BJ (cell line): ENCODE measurements around the gene LSM3. TPM values are rescaled to one million over a fixed set of nuclear protein-coding genes. Genes with fewer than 3 reads are reported as not detected.

ENCODE experiments used
- CTCF ChIA-PET: fragments of 350-600 bp; formaldehyde crosslinking; extraction: SDS; loops from one replicate; lab custom pipeline; 2021; ENCODE audit warnings: antibody characterized with exemption, inconsistent platforms; lab: Yijun Ruan, JAX
- POLR2A ChIA-PET: fragments of 300-600 bp; sonication (Branson Sonifier 250); formaldehyde crosslinking; extraction: SDS; loops from one replicate; lab custom pipeline; 2021; ENCODE audit warnings: antibody characterized with exemption; lab: Charles Lee
- DNase-seq: peaks from one replicate; pipeline ENCODE4 v3.0.0-alpha.2; 2011; ENCODE audit warnings: low read depth
- H3K27me3 ChIP-seq: 2 replicates; pipeline ENCODE4 v1.6.0; 2011; ENCODE audit warnings: low read length; ENCODE audit not compliant: control insufficient read depth, insufficient read depth
- H3K36me3 ChIP-seq: 2 replicates; pipeline ENCODE4 v1.5.1; 2011; ENCODE audit warnings: low read length; ENCODE audit not compliant: control insufficient read depth, insufficient read depth
- H3K4me3 ChIP-seq: 2 replicates; pipeline ENCODE4 v1.5.1; 2011; ENCODE audit warnings: low read depth, mild to moderate bottlenecking, control low read depth, low read length
- CTCF ChIP-seq: IDR thresholded peaks from 2 replicates; pipeline ENCODE4 v1.5.1; 2011; ENCODE audit warnings: low read depth, mild to moderate bottlenecking, control low read depth, inconsistent platforms, low read length, moderate library complexity; ENCODE audit not compliant: insufficient read depth
- polyA plus RNA-seq: library from polyadenylated mRNA; depleted of rRNA; stranded (reverse); fragments of >200 nt; gene quantifications from 2 replicates; pipeline ENCODE4 v1.2.3, GENCODE V29; 2011

Gene LSM3
- polyA plus RNA-seq, 1 experiment = 2.7 TPM

GRCh38 chr3:14199641-14200040 lies 21.0 kb downstream of the LSM3 start:
- Histone ChIP-seq H3K36me3 (no peaks in the 10 kb centered on the region), H3K27me3 (no peaks in the 10 kb centered on the region), H3K4me3 (no peak overlapping the region)
- TF ChIP-seq CTCF = no peak
- ChIA-PET POLR2A (interaction anchor here (1.6 kb wide), 1 partner anchor 21 kb away, joined by 10 read pairs; the partner anchor contains the start of genes LSM3 and XPC), CTCF (interaction anchor here (1.1 to 7.2 kb wide), 7 partner anchors 9 to 349 kb away, joined by 4 to 93 read pairs (median 11); no protein-coding TSS in a partner anchor)
- no peak for DNase-seq

DNA sequence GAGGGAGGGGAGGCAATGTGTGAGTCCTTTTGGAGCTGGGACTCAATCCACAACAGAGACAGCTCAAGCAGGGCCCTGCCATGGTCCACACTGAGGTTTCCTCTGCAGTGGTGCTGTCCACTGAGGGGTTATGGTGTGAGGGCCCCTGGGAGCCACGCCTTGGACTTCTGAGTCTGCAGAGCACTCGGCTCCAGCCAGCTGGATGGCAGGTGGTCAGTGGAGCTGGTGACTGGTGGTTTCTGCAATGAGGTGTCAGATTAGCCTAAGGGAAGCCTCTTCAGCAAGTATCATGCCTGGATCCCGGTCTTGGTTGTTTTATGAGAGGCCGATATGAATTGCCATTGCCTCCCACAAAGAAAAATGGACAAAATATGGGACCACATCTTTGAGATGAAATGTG lies 21.7 kb downstream of the LSM3 start:
- no peak for TF ChIP-seq CTCF
- POLR2A ChIA-PET = no interaction called here
- DNase-seq = no peak
- Histone ChIP-seq H3K27me3 (no peaks in the 10 kb centered on the region), H3K36me3 (no peaks in the 10 kb centered on the region), H3K4me3 (no peak overlapping the region)
- CTCF ChIA-PET = interaction anchor here (1.1 to 7.2 kb wide), 9 partner anchors 9 to 349 kb away, joined by 4 to 93 read pairs (median 9); partner anchors contain the start of genes CHCHD4 and TMEM43

DNA sequence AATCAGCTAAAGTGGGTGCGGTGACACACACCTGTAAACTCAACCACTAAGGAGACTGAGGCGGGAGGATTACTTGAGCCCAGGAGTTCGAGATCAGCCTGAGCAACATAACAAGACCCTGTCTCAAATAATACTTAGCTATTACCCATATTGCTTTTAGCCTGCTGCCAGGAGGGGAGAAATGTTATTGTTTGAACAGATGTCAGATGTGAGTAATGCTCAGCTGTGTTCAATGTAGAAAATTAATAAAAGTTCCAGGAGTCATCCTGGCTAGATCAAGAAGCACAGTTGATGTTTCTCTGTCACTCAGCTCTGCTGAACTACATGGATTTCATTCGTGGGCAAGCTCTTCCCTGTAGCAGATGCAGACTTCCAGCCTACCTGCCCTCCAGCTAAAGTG lies 22.2 kb downstream of the LSM3 start:
- H3K36me3 ChIP-seq = no peaks in the 10 kb centered on the region
- POLR2A ChIA-PET = no interaction called here
- TF ChIP-seq CTCF = no peak

GRCh38 chr3:14201940-14202684 lies 23.5 kb downstream of the LSM3 start:
- CTCF ChIA-PET = interaction anchor here (1.1 to 7.2 kb wide), 16 partner anchors 9 to 347 kb away, joined by 4 to 93 read pairs (median 8); partner anchors contain the start of genes CHCHD4 and TMEM43
- DNase-seq = no peak
- Histone ChIP-seq H3K4me3 (no peak overlapping the region), H3K36me3 (no peaks in the 10 kb centered on the region), H3K27me3 (no peaks in the 10 kb centered on the region)
- TF ChIP-seq CTCF = no peak
- POLR2A ChIA-PET = no interaction called here

More for the DNA sequence above, 22.2 kb downstream of the LSM3 start:
- no peak overlapping the region for H3K4me3 ChIP-seq
- CTCF ChIA-PET = interaction anchor here (0.7 to 7.2 kb wide), 11 partner anchors 10 to 348 kb away, joined by 3 to 93 read pairs (median 8); partner anchors contain the start of genes CHCHD4 and TMEM43
- DNase-seq = no peak
- no peaks in the 10 kb centered on the region for H3K27me3 ChIP-seq

DNA sequence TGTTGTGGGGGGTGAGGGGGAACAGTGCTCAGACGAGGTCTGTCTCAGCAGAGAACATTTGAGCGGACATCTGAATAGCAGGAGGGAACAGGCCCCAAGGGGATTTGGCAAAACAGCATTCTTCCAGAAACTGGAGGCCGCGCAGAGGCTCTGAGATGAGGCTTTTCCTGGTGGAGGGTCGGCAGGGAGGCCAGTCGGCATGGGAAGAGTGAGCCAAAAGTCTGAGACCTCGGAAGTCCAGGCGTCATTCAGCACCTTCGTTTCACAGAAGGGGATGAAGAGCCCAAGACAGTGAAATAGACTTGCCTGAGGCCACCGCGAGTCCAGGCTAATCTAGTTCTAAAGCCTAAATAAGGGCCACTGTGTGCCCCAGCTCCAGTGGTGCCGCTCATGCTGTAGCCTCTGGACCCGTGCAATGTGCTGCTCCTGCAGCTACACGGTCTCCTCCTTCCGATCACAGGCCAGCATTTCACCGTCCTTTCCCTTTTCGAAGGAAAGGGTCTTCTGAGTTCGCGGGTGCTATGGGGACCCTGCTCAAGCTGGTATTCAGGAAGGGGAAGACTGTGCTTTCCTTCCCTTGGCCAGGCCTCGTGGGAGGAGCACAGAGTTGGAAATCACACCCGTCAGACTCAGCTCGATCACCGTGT lies 24.4 kb downstream of the LSM3 start:
- no peak overlapping the region for H3K4me3 ChIP-seq
- TF ChIP-seq CTCF = no peak
- CTCF ChIA-PET = interaction anchor here (0.6 to 7.2 kb wide), 54 partner anchors 9 to 434 kb away, joined by 3 to 93 read pairs (median 5); partner anchors contain the start of genes GRIP2 and SLC6A6

More for the DNA sequence above, 24.4 kb downstream of the LSM3 start:
- DNase-seq = no peak
- H3K27me3 ChIP-seq = no peaks in the 10 kb centered on the region
- POLR2A ChIA-PET = interaction anchor here (0.7 to 1.4 kb wide), 2 partner anchors 24 to 204 kb away, joined by 3 to 4 read pairs; partner anchors contain the start of gene LSM3
- H3K36me3 ChIP-seq = no peaks in the 10 kb centered on the region
